ENCODE measurements around the gene OTOF. TPM values are rescaled to one million over a fixed set of nuclear protein-coding genes. Genes with fewer than 3 reads are reported as not detected.

The OTOF gene
- total and polyA plus RNA-seq, 2 experiments from 2014 or later: 0.21 to 0.23 TPM

- TF ChIP-seq ZNF114 (CRISPR knock-in tag; IDR thresholded peaks at IDR 0.05) (no peak), NANOG (IDR thresholded peaks at IDR 0.05; ENCODE audit: borderline replicate concordance) (no peak), REST (IDR thresholded peaks at IDR 0.05; ENCODE audit: unreplicated experiment) (no peak)
These were observed 442 bp upstream of the OTOF start (continued) for GRCh38 chr2:26478366-26478765.

GRCh38 chr2:26477126-26477910 is 606 bp downstream of the OTOF start:
- Mint-ChIP-seq H3K9me3 (no peaks in the 10 kb centered on the region), H3K4me3 (no peak overlapping the region; the same call in 2 of the 3 replicates), H3K27me3 (ENCODE audit: insufficient read depth, low read depth, poor library complexity) (peaks cover 15% of the 10 kb centered on the region), H3K36me3 (ENCODE audit: low read depth) (no peaks in the 10 kb centered on the region), H3K27ac (peak overlapping the region; percentile 45; the same call in 1 of the 2 replicates), H3K4me1 (peaks cover 4% of the 10 kb centered on the region)
- H3K36me3 ChIP-seq (ENCODE audit: insufficient read depth): no peaks in the 10 kb centered on the region
- no peaks in the 10 kb centered on the region for H3K79me2 ChIP-seq (replicated peaks; ENCODE audit: insufficient read depth)
- H3K4me1 ChIP-seq (ENCODE audit: insufficient read depth): peaks cover 7% of the 10 kb centered on the region; the same call in 1 of the 2 replicates
- no peaks in the 10 kb centered on the region for H3K9me2 ChIP-seq (ENCODE audit: insufficient read depth)
- no peak overlapping the region for H3K4me2 ChIP-seq
- peak overlapping the region; percentile 84 for H2AFZ ChIP-seq
- H3K27me3 ChIP-seq (ENCODE audit: insufficient read depth): no peaks in the 10 kb centered on the region
- no peaks in the 10 kb centered on the region for H3F3A ChIP-seq (replicated peaks; ENCODE audit: low read depth)
- peak; percentile 29 for DNase-seq (ENCODE audit: low spot score)
- H4K20me1 ChIP-seq (replicated peaks; ENCODE audit: insufficient read depth): no peaks in the 10 kb centered on the region
- ATAC-seq: peak; percentile 43
- H3K27ac ChIP-seq (ENCODE audit: low read depth): no peak overlapping the region
- no peak for TF ChIP-seq POLR2AphosphoS5 (IDR thresholded peaks at IDR 0.05; ENCODE audit: low read depth)
- TF ChIP-seq NANOG (IDR thresholded peaks at IDR 0.05; ENCODE audit: borderline replicate concordance): no peak
- no peak for TF ChIP-seq REST (IDR thresholded peaks at IDR 0.05; ENCODE audit: unreplicated experiment)
- TF ChIP-seq ETS1 (IDR thresholded peaks at IDR 0.05): no peak
- no peak for TF ChIP-seq CTCF (conservative IDR thresholded peaks at IDR 0.05; ENCODE audit: low read depth in 2 of 2)
- TF ChIP-seq EZH2phosphoT487 (IDR thresholded peaks at IDR 0.05; ENCODE audit: unreplicated experiment): no peak
- no peak for TF ChIP-seq CREB1 (CRISPR knock-in tag; IDR thresholded peaks at IDR 0.05; ENCODE audit: low read depth)
- no peak for TF ChIP-seq JUNB (IDR thresholded peaks at IDR 0.05; ENCODE audit: unreplicated experiment)
- TF ChIP-seq EZH2 (IDR thresholded peaks at IDR 0.05; ENCODE audit: low read depth, unreplicated experiment): no peak
- TF ChIP-seq ZNF331 (CRISPR knock-in tag; IDR thresholded peaks at IDR 0.05; ENCODE audit: low read depth): no peak
- H3K4me3 ChIP-seq: no peak overlapping the region

All from GM23338 (cell line).